Fibroblast of lung (primary cell): ENCODE results near the gene TNS3. TPM values are rescaled to one million over a fixed set of nuclear protein-coding genes. Genes with fewer than 3 reads are reported as not detected.

Source experiments
- DNase-seq, 2 donors: peaks; one replicate each; pipeline versions ENCODE4 v3.0.0 to v3.0.0-alpha.2; 2010; ENCODE audit warnings: low read depth in 2 of 2
- H2AFZ ChIP-seq: 2 replicates; pipeline ENCODE4 v1.5.1; 2012; ENCODE audit warnings: low read length, control low read depth, inconsistent platforms
- H3K27ac ChIP-seq: 2 replicates; pipeline ENCODE4 v1.5.1; 2011; ENCODE audit warnings: low read length, control low read depth; ENCODE audit not compliant: insufficient read depth
- H3K27me3 ChIP-seq: 2 replicates; pipeline ENCODE4 v1.5.1; 2011; ENCODE audit warnings: mild to moderate bottlenecking, low read length; ENCODE audit not compliant: control insufficient read depth, insufficient read depth
- H3K36me3 ChIP-seq: 2 replicates; pipeline ENCODE4 v1.5.1; 2011; ENCODE audit warnings: low read length; ENCODE audit not compliant: control insufficient read depth, insufficient read depth
- H3K4me1 ChIP-seq: 2 replicates; pipeline ENCODE4 v1.5.1; 2011; ENCODE audit warnings: low read length; ENCODE audit not compliant: control insufficient read depth, insufficient read depth; ENCODE audit errors: extremely low read depth
- H3K4me2 ChIP-seq: 2 replicates; pipeline ENCODE4 v1.5.1; 2011; ENCODE audit warnings: low read length, control low read depth; ENCODE audit not compliant: insufficient read depth; ENCODE audit errors: extremely low read depth
- H3K4me3 ChIP-seq, 4 experiments: fragments of 200-600 bp in 1 of 4; sonication (generic) in 1 of 4; replicated peaks in 1 of 4; 2 replicates each; pipeline ENCODE4 v1.5.1; 2011 to 2016; ENCODE audit warnings: low read length in 4 of 4, low read depth in 3 of 4, mild to moderate bottlenecking in 3 of 4, control low read depth in 2 of 4, inconsistent platforms in 1 of 4, mixed read lengths in 1 of 4; ENCODE audit not compliant: insufficient read depth in 1 of 4; ENCODE audit errors: control extremely low read depth in 1 of 4
- H3K79me2 ChIP-seq: 2 replicates; pipeline ENCODE4 v1.5.1; 2012; ENCODE audit warnings: mild to moderate bottlenecking, low read length, inconsistent platforms; ENCODE audit not compliant: control insufficient read depth, insufficient read depth
- H3K9ac ChIP-seq: 2 replicates; pipeline ENCODE4 v1.5.1; 2011; ENCODE audit warnings: mild to moderate bottlenecking, low read length, control low read depth; ENCODE audit not compliant: insufficient read depth
- H3K9me3 ChIP-seq: 2 replicates; pipeline ENCODE4 v1.5.1; 2012; ENCODE audit warnings: low read depth, low read length; ENCODE audit not compliant: control insufficient read depth, insufficient read depth
- H4K20me1 ChIP-seq: 2 replicates; pipeline ENCODE4 v1.5.1; 2011; ENCODE audit warnings: low read length; ENCODE audit not compliant: control insufficient read depth, insufficient read depth; ENCODE audit errors: extremely low read depth
- EZH2 ChIP-seq: IDR thresholded peaks from 2 replicates; pipeline ENCODE4 v1.5.1; 2012; ENCODE audit warnings: low read length, control low read depth, mild to moderate bottlenecking; ENCODE audit errors: missing control alignments
- polyA plus RNA-seq, 2 donors: library from polyadenylated mRNA; depleted of rRNA in 1 of 2; stranded (reverse) in 1 of 2; unstranded in 1 of 2; fragments of >200 nt; gene quantifications; 2 replicates each; pipeline ENCODE4 v1.2.1, GENCODE V29; 2011 to 2012; ENCODE audit warnings: missing spikeins in 1 of 2
- total RNA-seq: library from RNA; depleted of rRNA; stranded (reverse); fragments of >200 nt; gene quantifications from 2 replicates; pipeline ENCODE4 v1.2.1, GENCODE V29; 2014
- TF ChIP-seq, protein P1 (sequence below), 2 donors: IDR thresholded peaks in 1 of 2; conservative IDR thresholded peaks in 1 of 2; 1 replicate in 1 of 2; 2 replicates in 1 of 2; pipeline ENCODE4 v1.5.1; 2011 to 2012; ENCODE audit warnings: low read length in 2 of 2, control low read depth in 1 of 2, inconsistent platforms in 1 of 2, low read depth in 1 of 2, mild to moderate bottlenecking in 1 of 2

The TNS3 gene
- total and polyA plus RNA-seq, 2 donors (not counting 1 experiment from before 2014, with no cell fraction given), result 74.4 to 88.8 TPM

DNA sequence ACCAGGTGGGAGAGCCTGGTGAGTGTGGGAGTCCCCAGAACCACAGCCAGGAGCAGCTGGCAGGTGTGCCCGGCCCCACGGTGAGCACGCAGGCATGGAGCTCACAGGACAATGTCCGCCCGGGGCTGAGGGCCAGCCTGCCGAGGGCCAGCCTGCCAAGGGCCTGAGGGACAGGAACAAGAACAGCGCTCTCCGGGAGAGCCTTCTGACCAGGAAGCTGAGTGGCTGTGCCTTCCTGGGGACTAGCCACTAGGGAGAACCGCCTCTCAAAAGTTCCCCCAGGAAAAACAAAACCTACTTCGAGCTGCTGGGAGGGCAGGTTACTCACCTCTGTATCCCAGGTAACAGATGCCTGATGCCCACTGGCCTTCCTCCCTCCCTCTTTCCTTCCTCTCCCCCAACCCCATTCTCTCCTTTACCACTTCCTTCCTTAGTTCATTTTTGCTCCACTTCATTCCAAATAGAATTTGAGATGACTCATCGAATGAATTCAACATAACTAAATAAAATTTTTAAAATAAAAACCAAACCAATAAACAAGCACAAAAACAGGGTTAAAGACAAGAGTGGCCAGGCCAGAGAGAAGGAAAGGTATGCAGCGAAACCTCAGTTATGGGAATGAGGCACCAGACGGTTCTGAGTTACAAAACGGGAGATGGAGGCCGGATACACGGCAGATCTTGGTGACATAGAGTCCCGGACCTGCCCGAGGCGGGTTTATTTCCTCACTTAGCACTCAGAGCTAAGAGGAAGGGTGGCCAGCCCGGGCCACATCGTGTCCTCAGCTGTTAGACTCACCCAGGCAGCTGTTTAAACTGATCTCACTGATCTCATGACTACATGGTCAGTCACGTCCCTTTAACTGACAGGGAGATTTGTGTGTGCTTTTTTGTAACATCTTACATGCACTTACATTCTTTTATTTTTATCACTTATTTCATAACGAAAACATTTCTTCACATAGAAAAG, 128.5 kb downstream of the TNS3 start:
- DNase-seq, result peak; percentile 90 to 96
- Histone ChIP-seq H2AFZ (no peak overlapping the region), H3K4me2 (peak overlapping the region; percentile 75), H3K36me3 (peaks cover 6% of the 10 kb centered on the region), H3K4me3 (peak overlapping the region in 1 of 4 experiments; percentile 11), H3K4me1 (peaks cover 61% of the 10 kb centered on the region), H4K20me1 (no peaks in the 10 kb centered on the region), H3K27me3 (no peaks in the 10 kb centered on the region), H3K79me2 (peaks cover 14% of the 10 kb centered on the region), H3K27ac (peak overlapping the region; percentile 93), H3K9me3 (no peaks in the 10 kb centered on the region), H3K9ac (peak overlapping the region; percentile 76)
- TF ChIP-seq, protein P1, sequence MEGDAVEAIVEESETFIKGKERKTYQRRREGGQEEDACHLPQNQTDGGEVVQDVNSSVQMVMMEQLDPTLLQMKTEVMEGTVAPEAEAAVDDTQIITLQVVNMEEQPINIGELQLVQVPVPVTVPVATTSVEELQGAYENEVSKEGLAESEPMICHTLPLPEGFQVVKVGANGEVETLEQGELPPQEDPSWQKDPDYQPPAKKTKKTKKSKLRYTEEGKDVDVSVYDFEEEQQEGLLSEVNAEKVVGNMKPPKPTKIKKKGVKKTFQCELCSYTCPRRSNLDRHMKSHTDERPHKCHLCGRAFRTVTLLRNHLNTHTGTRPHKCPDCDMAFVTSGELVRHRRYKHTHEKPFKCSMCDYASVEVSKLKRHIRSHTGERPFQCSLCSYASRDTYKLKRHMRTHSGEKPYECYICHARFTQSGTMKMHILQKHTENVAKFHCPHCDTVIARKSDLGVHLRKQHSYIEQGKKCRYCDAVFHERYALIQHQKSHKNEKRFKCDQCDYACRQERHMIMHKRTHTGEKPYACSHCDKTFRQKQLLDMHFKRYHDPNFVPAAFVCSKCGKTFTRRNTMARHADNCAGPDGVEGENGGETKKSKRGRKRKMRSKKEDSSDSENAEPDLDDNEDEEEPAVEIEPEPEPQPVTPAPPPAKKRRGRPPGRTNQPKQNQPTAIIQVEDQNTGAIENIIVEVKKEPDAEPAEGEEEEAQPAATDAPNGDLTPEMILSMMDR (conservative IDR thresholded peaks at IDR 0.05 in 1 of 2, IDR thresholded peaks at IDR 0.05 in 1 of 2; ENCODE audit: low read depth in 1 of 2, low read length in 2 of 2), result no peak
- TF ChIP-seq EZH2, result no peak

DNA sequence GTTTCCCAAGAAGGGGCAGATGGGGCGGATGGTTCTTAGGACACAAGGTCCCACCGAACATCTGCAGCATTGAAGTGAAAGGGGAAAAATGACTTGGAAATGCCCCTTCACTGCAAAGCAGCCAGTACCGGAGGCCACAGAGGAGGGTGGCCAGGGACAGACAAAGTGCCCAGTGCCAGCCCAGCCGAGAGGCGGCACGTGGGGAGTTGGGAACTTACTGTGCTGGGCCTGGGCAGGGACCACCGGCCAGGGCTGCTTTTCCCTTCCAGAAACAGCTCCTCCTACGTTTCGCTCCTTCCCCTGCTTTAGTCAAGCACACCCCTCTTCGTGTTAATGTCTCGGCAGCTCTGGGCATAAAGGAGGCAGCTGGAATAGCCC, 129.2 kb downstream of the TNS3 start:
- no peaks in the 10 kb centered on the region for H4K20me1 ChIP-seq
- no peak for DNase-seq
- H3K4me1 ChIP-seq, result peaks cover 60% of the 10 kb centered on the region
- peaks cover 16% of the 10 kb centered on the region for H3K79me2 ChIP-seq
- TF ChIP-seq EZH2, result no peak
- TF ChIP-seq, protein P1 (conservative IDR thresholded peaks at IDR 0.05 in 1 of 2, IDR thresholded peaks at IDR 0.05 in 1 of 2; ENCODE audit: low read depth in 1 of 2, low read length in 2 of 2), result no peak
- peaks cover 6% of the 10 kb centered on the region for H3K36me3 ChIP-seq
- no peak overlapping the region for H2AFZ ChIP-seq
- peak overlapping the region; percentile 75 for H3K4me2 ChIP-seq
- H3K27ac ChIP-seq, result peak overlapping the region; percentile 93
- H3K9ac ChIP-seq, result peak overlapping the region; percentile 76
- H3K27me3 ChIP-seq, result no peaks in the 10 kb centered on the region
- no peaks in the 10 kb centered on the region for H3K9me3 ChIP-seq
- peak overlapping the region in 2 of 4 experiments; percentile 5 to 11 for H3K4me3 ChIP-seq

DNA sequence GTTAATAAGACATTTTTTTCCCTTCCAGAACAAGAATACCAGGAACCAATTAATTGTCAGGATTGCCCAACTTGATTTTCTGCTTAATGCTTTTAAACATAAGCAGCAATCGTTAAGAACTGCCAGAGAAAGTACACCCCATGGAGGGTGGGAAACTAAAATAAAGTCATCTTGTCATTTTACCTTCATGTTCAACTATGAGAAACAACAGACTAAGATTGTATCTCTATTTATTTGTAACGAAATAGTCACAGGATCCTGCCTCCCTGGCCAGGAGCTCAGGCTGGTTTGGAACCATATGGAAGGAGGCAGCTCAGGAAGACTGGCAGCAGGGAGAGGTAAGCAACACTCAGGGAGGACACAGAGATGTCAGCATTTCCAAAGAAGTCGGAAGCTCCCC, 129.6 kb downstream of the TNS3 start:
- peaks cover 17% of the 10 kb centered on the region for H3K79me2 ChIP-seq
- peak overlapping the region; percentile 93 for H3K27ac ChIP-seq
- TF ChIP-seq, protein P1 (conservative IDR thresholded peaks at IDR 0.05 in 1 of 2, IDR thresholded peaks at IDR 0.05 in 1 of 2; ENCODE audit: low read depth in 1 of 2, low read length in 2 of 2), result no peak
- TF ChIP-seq EZH2, result no peak
- H3K9me3 ChIP-seq, result no peaks in the 10 kb centered on the region
- H3K4me2 ChIP-seq, result peak overlapping the region; percentile 75
- DNase-seq, result no peak
- H3K36me3 ChIP-seq, result peaks cover 7% of the 10 kb centered on the region
- H3K4me3 ChIP-seq, result peak overlapping the region in 1 of 4 experiments; percentile 5
- no peak overlapping the region for H2AFZ ChIP-seq
- H3K4me1 ChIP-seq, result peaks cover 58% of the 10 kb centered on the region
- H4K20me1 ChIP-seq, result no peaks in the 10 kb centered on the region
- no peaks in the 10 kb centered on the region for H3K27me3 ChIP-seq
- H3K9ac ChIP-seq, result peak overlapping the region; percentile 76
